Measurements from ENCODE around the gene TRPM3.
"Not testable (repeated sequence)": the region's sequence is repeated elsewhere in the genome, so short reads cannot be mapped to it uniquely, and the experiment has no call there.

Gene TRPM3

DNA sequence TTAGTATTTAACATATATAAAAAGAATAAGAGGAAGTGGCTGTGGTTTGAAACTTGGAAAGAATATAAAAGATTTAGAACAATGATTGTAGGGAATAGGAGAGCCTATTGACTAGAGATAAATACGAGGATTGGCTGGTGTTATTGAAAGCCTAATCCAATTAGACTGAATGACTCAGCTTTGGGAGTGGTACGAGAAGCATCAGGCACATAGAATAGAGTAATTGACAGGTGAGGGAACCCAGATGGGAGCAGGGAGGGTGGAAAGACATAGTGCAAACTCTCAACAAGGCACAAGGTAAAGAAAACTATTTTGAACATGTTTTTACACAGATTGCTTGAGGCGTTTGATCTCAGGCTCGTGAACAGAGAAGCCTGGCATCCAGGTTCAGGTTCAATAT, 368.1 kb downstream of the TRPM3 start:
- DNase-seq (ENCODE audit: low read depth) = no peak

- DNase-seq (ENCODE audit: low read depth) = no peak
These were observed 372.4 kb downstream of the TRPM3 start for GRCh38 chr9:70749066-70749465.

DNA sequence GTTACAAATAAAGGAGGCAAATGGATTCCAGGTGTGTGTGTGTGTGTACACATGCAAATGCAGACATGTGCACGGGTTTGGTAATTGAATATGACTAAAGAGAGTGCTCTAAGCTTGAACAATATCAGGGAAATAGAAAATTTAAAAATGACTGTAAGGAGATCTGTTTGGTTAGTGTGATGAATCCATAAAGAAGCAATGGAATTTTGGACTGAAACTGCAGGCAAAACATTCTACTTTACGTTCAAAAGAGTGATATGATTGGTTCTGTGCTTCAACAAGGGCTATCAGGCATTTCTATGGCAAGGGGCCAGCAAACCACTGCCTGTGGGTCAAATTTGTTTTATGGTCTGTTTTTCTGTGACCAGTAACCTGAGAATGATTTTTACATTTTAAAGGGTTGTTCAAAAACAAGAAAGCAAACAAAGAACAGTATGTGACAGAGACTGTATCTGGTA, 374.1 kb downstream of the TRPM3 start:
- DNase-seq (ENCODE audit: low read depth) = no peak

DNA sequence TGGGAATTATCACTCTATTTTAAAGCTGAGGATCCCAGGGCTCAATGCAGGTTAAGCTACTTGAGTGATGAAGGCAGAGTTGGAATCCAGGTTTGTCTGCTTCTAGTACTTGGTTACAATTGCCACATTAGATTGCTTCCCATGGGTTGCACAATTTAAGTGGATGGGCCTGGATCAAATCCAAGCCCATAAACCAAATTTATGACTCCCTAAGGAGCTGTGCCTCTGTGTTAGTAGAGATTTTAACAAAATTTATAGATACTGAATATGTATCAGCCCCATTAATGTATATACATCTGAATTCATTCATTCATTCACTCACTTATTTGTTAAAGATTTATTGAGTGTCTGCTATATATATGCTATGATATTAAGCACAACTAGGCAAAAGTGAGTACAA, 374.7 kb downstream of the TRPM3 start:
- no peak for DNase-seq (ENCODE audit: low read depth)

DNA sequence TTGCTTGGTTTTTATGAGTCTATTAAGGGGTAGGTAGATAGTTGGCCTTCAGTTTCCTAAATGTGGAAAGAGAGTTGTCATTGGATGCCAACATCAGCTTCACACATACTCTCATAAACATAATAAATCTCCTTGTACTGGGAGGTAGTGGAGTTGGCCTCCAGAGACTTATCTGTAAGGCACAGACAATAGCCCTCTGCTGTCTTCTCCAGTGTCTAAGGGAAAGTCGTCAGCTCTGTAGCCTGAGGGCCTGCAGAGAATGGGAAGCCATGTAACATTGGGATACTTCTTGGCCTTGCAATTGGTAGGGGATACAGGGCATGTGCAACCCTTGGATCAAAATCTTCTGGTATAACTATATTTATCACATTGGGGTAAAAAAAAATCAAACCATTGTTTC, 375.1 kb downstream of the TRPM3 start:
- DNase-seq (ENCODE audit: low read depth) = no peak

DNA sequence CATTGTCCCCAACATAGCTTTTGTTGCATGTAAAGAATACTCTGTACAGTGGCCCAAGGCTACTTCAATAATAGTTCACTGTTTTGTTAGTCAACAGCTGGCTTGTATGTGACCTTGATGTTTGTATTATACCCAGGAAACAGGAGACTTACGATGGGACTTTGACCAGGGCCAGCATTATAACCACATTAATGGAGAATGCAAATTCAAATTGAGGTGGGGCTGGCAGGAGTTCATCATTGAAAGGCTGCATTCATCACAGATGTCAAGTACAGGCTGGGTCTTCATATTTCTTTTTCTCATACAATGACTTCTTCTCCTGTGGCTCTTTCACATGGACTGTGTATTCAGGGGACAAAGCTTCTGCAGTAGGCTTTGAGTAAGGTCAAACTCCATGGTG, 396.6 kb downstream of the TRPM3 start:
- DNase-seq (ENCODE audit: low read depth) = not testable (repeated sequence)

DNA sequence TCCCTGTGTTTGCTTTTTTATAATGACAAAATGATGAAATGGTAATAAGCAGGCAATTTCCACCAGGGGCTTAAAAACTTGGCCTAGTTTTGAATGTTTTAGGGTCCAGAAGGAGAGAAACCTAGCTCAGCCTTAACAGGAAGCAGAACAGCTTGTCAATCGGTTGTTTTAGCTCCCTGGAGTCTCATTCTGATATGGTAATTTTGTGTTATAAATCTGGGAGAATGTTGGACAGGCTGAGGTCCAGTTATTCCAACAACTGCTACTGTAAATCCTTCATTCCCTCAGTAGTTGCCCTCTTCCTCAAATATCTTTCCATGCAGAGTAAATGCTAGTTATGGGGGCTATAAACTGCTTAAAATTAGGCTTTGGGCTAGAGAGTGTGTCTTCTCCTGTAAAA, 397.4 kb downstream of the TRPM3 start:
- not testable (repeated sequence) for DNase-seq (ENCODE audit: low read depth)

DNA sequence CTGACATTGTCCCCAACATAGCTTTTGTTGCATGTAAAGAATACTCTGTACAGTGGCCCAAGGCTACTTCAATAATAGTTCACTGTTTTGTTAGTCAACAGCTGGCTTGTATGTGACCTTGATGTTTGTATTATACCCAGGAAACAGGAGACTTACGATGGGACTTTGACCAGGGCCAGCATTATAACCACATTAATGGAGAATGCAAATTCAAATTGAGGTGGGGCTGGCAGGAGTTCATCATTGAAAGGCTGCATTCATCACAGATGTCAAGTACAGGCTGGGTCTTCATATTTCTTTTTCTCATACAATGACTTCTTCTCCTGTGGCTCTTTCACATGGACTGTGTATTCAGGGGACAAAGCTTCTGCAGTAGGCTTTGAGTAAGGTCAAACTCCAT, 414.6 kb downstream of the TRPM3 start:
- not testable (repeated sequence) for DNase-seq (ENCODE audit: low read depth)

GRCh38 chr9:70701163-70701562, 420.3 kb downstream of the TRPM3 start:
- DNase-seq (ENCODE audit: low read depth) = no peak

DNA sequence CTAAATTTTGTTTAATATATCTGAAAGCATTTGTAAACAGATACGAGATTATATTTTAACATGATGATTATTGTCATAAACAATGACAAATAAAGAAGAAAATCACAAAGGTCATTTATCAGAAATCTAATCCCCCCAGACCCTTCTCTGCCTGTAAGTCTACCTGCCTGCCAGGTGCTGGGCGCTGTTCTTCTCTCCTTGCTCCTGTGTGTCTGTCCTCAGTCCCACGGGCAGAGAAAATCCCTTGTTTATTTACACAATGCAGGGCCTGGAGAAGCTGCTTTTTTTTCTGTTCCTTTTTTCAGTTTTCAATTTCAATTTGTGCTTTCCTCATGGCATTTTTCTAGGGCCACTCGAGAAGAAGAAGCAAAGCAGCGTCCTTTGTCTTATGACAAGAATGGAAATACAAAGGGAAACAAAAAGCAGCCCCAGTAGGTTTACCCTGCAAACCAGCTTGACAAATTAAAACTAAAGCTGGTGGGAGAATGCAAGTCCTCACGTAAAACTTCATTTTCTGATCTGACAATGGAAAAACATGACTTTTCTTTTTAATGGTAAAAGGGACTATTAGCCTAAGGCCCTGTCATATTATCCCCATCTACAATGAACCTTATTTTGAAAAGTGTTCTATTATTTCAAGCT, 424.6 kb downstream of the TRPM3 start:
- DNase-seq (ENCODE audit: low read depth) = no peak

- DNase-seq (ENCODE audit: low read depth) = no peak
These were observed 426.7 kb downstream of the TRPM3 start for GRCh38 chr9:70694758-70695157.

DNA sequence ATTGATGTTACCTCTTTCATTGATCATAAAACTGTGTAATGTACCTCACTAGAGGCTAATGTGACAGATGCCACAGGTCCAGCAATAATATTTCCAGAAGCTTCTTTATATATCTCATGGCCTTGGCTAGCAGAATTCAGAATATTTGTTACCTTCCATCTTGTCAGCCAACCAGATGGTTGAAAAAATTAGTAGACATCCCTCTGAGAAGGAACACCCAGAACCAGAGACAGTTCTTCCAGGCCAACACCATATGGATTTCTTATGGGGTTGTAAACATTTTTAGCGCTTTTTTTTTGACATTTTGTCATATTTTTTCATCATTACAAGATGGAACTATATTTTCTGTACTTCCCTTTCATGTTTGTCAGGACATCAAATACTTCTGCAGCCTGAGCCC, 428.2 kb downstream of the TRPM3 start:
- DNase-seq (ENCODE audit: low read depth) = no peak

DNA sequence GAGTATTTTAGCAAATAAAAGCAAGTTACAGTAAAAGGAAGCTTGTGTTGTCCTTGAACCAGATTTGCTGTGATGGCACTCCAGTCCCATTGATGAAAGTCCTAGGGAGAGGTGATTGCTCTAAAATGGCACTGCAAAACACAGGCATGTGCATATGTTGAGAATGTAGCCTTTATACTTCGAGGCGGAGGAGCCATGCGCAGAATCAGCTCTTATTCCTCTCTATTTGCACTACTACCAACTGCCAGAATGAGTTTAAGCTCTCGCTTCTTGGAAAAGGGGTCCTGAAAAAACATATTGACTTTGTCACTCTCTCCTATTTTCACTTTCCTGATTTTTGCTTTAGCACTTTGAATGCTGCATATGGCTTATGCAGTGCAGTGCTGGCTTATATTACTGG, 429.0 kb downstream of the TRPM3 start:
- no peak for DNase-seq (ENCODE audit: low read depth)

DNA sequence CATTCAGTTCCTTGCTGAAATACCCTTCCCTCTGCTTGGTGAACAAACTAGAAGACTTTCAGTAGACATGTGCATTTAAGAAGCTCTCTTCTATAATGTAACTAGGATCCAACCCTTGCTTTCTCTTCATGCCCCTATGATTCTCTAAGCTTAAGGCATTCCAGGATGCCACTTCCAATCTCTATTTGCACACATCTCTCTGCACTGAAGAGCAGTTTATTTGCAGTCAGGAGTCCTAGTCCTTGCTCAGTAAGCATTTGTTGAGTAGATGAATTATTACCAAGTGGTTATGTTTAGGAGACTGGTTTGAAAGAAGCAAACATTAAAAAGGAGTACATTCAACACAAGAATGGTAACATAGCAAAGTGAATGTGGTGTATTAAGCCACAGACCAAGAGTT, 432.7 kb downstream of the TRPM3 start:
- no peak for DNase-seq (ENCODE audit: low read depth)

DNA sequence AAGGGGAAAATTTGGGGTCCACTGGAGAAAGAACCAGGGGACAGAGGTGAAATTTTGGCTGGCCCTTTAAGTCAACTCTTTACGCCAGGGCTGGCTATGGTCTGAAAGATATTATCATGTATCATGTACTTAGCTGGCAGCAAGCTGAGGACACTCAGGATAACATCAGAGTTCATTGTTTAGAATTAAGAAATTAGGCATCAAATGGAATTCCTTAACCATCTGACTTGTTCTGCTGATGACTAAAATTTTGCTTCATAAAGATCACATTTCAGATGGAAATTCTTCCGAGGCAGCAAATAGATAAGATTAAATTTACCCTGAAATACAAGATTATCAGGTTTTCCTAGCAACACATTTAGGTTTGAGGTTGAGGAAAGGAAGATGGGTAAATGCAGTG, 437.6 kb downstream of the TRPM3 start:
- peak; percentile 9 for DNase-seq (ENCODE audit: low read depth)

- no peak for DNase-seq (ENCODE audit: low read depth)
These were observed 439.1 kb downstream of the TRPM3 start for GRCh38 chr9:70682298-70682697.

DNA sequence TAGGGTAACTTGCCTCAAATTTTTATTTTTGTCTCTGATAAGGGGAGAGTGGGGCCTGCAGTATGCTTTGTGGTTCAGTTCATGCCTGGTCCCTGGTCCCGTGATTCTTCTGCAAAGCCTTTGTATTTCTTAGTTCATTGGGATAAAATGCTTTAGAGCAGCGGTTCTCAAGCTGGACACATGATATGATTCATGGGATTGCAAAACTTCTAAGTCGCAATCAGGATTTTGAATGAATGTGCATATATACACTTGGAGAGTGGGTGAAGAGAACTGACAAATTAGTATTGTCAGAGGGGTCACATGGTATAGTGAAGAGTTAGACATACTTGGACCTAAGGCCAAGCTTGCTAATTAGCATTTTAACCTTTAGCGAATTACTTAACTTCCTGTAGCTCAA, 441.6 kb downstream of the TRPM3 start:
- peak; percentile 84 for DNase-seq (ENCODE audit: low read depth)

GRCh38 chr9:70678153-70678552, 443.3 kb downstream of the TRPM3 start:
- peak; percentile 8 for DNase-seq (ENCODE audit: low read depth)

DNA sequence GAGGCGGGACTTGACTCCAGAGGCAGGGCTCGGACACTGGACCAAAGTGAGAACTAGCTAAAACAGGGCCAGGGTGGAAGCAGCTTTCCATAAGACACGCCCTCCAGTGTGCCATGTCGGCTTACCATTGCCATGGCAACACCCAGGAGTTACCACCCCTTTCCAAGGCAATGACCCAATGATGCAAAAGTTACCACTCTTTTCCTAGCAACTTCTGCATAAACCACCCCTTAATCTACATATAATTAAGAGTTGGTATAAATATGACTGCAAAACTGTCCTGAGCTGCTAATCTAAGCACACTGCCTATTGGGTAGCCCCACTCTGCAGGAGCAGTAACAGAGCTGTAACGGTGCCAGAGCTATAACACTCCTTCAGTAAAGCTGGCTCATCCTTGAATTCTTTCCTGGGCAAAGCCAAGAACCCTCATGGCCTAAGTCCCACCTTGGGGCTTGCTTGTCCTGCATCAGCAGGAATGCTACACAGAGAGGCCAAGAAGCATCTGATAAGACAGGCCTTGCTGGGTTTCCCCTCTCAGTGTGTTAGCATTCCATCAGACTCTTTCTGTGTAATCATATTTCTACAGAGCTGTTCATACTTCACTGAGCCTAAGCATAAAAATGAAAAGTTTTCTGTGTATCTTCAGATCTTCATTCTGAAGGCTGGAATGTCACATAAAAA, 444.2 kb downstream of the TRPM3 start:
- DNase-seq (ENCODE audit: low read depth) = peak; percentile 20

DNA sequence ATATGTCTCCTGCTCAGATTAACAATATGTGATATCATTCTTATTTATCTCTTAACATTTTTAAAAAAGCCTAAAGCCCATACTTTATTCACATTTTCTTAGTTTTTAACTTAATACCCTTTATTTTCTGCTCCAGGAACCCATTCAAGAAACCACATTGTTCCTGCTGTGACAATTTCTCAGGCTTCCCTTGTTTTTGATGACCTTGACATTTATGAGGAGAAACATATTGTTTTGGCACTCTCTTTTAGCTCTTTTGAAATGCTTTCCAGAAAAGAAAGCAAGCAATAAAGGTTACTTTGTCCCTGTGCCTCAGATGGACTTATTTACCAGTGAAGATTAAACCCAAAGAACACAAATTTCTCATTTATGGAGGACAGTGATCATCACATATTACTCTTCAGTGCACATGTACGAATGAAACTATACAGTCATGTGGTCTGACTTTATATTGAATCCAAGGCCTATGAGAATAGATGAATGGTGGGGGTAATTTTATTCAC, 445.5 kb downstream of the TRPM3 start:
- no peak for DNase-seq (ENCODE audit: low read depth)

GRCh38 chr9:70673844-70674243, 447.6 kb downstream of the TRPM3 start:
- no peak for DNase-seq (ENCODE audit: low read depth)

- DNase-seq (ENCODE audit: low read depth) = no peak
These were observed 449.2 kb downstream of the TRPM3 start for GRCh38 chr9:70672161-70672649.

- DNase-seq (ENCODE audit: low read depth) = peak; percentile 7
These were observed 452.7 kb downstream of the TRPM3 start for GRCh38 chr9:70668751-70669150.

DNA sequence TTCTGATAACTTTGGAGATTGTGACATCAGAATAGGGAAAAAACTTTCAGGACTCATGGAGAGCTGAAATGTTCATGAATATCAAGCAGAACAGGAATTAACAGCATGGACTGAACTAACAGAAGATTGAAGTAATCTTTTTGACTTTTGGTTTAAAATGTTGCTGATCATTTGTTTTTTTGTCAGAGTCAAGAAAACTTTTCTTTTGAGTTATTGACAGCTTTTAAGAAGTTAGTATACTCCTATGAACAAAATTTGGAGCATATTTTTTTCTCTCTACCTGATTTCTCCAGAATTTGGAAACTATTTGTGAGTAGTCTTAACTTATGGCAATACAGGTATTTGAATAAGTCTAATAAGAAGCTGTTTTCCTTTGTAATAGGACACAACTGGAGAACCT, 462.7 kb downstream of the TRPM3 start:
- DNase-seq (ENCODE audit: low read depth) = no peak

Measured in amniotic epithelial cell (primary cell).